RWPE2 (cell line): ENCODE measurements around the gene APELA.

Experiments used
- ATAC-seq: fragments of 200-7000 bp; cut with Tn5 transposase; 3 replicates; pipeline ENCODE4 v1.9.1; 2021; ENCODE audit warnings: low read depth
- DNase-seq: peaks from one replicate; pipeline ENCODE4 v3.0.0-alpha.2; 2020; ENCODE audit warnings: low spot score
- H3K27ac ChIP-seq: fragments of 450-650 bp; 2 replicates; pipeline ENCODE4 v1.5.1; 2017; ENCODE audit warnings: mild to moderate bottlenecking; ENCODE audit not compliant: poor library complexity, severe bottlenecking
- H3K27me3 ChIP-seq: fragments of 250-450 bp; sonication (Bioruptor Pico); 2 replicates; pipeline ENCODE4 v1.5.1; 2021; ENCODE audit warnings: mild to moderate bottlenecking, moderate library complexity; ENCODE audit not compliant: insufficient read depth, poor library complexity, severe bottlenecking
- H3K36me3 ChIP-seq: fragments of 250-450 bp; sonication (Bioruptor Pico); 2 replicates; pipeline ENCODE4 v1.5.1; 2020; ENCODE audit warnings: low read depth, mild to moderate bottlenecking, moderate library complexity
- H3K4me1 ChIP-seq: fragments of 250-450 bp; sonication (Bioruptor Pico); 2 replicates; pipeline ENCODE4 v1.5.1; 2021; ENCODE audit warnings: mild to moderate bottlenecking, moderate library complexity; ENCODE audit not compliant: insufficient read depth, poor library complexity, severe bottlenecking
- H3K4me3 ChIP-seq: fragments of 250-450 bp; sonication (Bioruptor Pico); 2 replicates; pipeline ENCODE4 v1.5.1; 2021; ENCODE audit warnings: mild to moderate bottlenecking, moderate library complexity; ENCODE audit not compliant: severe bottlenecking
- H3K9me3 ChIP-seq: fragments of 250-450 bp; sonication (Bioruptor Pico); 2 replicates; pipeline ENCODE4 v1.5.1; 2021; ENCODE audit warnings: mild to moderate bottlenecking, moderate library complexity; ENCODE audit not compliant: severe bottlenecking
- CTCF ChIP-seq: fragments of 450-650 bp; IDR thresholded peaks from one replicate; pipeline ENCODE4 v1.5.1; 2017; ENCODE audit warnings: mild to moderate bottlenecking, moderate library complexity; ENCODE audit not compliant: poor library complexity, severe bottlenecking

The APELA gene

GRCh38 chr4:164880489-164881262, 3.7 kb downstream of the APELA start:
- Histone ChIP-seq H3K27ac (no peak overlapping the region), H3K4me1 (no peaks in the 10 kb centered on the region), H3K4me3 (no peak overlapping the region), H3K9me3 (no peaks in the 10 kb centered on the region), H3K27me3 (no peaks in the 10 kb centered on the region), H3K36me3 (no peaks in the 10 kb centered on the region)
- TF ChIP-seq CTCF, result no peak
- ATAC-seq (no peak), DNase-seq (no peak)

DNA sequence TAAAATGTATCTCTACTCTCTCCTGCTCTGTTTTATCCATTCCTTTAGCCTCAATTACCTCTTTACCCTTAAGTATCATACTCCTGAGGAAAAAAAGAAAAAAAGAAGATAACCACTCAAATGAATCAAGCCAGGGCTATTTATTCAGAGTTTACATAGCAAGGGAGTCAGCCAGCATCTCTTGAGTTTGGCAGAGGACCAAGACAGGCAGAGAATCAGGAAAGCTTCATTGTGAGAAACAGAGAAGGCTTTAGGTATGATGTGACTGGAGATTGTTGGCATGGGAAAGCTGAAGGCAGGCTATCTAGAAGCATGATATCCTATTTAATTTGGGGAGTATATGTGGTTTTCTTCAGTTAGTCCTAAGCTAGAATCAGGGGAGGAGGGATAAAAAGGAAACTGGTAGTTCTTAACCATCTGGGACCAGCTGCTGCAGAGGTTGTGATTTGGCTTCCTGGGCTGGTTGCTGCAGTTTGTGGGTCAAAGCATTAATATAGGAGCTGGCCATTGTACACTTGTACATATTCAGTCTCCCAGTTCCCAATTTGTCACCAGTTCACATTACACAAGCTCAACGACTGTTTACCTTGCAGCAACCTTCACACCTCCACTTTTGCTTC, 11.2 kb downstream of the APELA start:
- H3K4me1 ChIP-seq, result no peaks in the 10 kb centered on the region
- no peaks in the 10 kb centered on the region for H3K36me3 ChIP-seq
- peaks cover 3% of the 10 kb centered on the region for H3K27me3 ChIP-seq
- H3K9me3 ChIP-seq, result no peaks in the 10 kb centered on the region
- H3K27ac ChIP-seq, result no peak overlapping the region
- TF ChIP-seq CTCF, result no peak
- ATAC-seq (no peak), DNase-seq (no peak)
- H3K4me3 ChIP-seq, result no peak overlapping the region

DNA sequence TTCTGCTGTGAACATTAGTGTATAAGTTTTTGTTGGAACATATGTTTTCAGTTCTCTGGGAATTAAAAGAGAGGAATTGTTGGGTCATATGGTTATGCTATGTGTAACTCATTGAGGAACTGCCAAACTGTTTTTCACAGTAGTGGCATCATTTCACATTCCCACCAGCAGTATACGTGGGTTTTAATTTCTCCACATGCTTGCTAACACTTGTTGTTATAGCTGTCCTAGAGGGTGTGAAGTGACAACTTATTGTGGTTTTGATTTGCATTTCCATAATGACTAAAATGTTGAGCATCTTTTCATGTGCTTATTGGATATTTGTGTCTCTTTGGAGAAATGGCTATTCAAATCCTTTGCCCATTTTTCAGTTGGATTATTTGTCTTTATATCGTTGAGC, 13.7 kb downstream of the APELA start:
- H3K4me1 ChIP-seq, result no peaks in the 10 kb centered on the region
- DNase-seq (no peak), ATAC-seq (no peak)
- H3K9me3 ChIP-seq, result no peaks in the 10 kb centered on the region
- TF ChIP-seq CTCF, result no peak
- H3K4me3 ChIP-seq, result no peak overlapping the region
- peaks cover 5% of the 10 kb centered on the region for H3K27me3 ChIP-seq
- H3K36me3 ChIP-seq, result no peaks in the 10 kb centered on the region
- no peak overlapping the region for H3K27ac ChIP-seq

GRCh38 chr4:164892018-164892417, 15.0 kb downstream of the APELA start:
- no peak overlapping the region for H3K27ac ChIP-seq
- no peaks in the 10 kb centered on the region for H3K4me1 ChIP-seq
- no peaks in the 10 kb centered on the region for H3K36me3 ChIP-seq
- ATAC-seq (no peak), DNase-seq (no peak)
- no peaks in the 10 kb centered on the region for H3K9me3 ChIP-seq
- H3K4me3 ChIP-seq, result no peak overlapping the region
- no peak for TF ChIP-seq CTCF
- H3K27me3 ChIP-seq, result peaks cover 5% of the 10 kb centered on the region

DNA sequence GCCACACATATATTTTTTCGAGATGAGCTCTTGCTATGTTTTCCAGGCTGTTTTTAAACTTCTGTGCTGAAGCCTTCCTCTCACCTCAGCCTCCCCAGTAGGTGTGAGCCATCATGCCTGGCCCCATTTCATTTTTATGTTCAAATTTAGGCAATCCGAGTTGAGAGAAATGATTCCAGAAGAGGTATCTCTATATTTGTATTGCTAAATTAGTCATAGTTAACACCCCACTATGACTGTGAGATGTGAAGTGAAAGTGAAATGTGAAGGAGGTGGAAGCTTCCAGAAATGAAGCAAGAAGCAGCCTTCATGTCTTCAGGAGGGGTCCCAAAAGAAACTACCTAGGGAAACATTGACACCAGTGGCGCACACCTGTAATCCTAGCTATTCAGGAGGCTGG, 17.7 kb downstream of the APELA start:
- no peaks in the 10 kb centered on the region for H3K36me3 ChIP-seq
- ATAC-seq, result no peak

More for the DNA sequence above, 17.7 kb downstream of the APELA start:
- TF ChIP-seq CTCF, result no peak
- Histone ChIP-seq H3K9me3 (no peaks in the 10 kb centered on the region), H3K4me1 (no peaks in the 10 kb centered on the region), H3K4me3 (no peak overlapping the region), H3K27me3 (peaks cover 5% of the 10 kb centered on the region), H3K27ac (no peak overlapping the region)
- DNase-seq, result no peak
